H1 (cell line): ENCODE measurements around the gene CLIP4. TPM values are rescaled to one million over a fixed set of nuclear protein-coding genes. Genes with fewer than 3 reads are reported as not detected.

Source experiments
- JUN ChIP-seq: IDR thresholded peaks from 2 replicates; pipeline ENCODE4 v1.6.1; 2011; ENCODE audit warnings: low read depth, mild to moderate bottlenecking, improper control_type of control experiment, low read length
- NANOG ChIP-seq: IDR thresholded peaks from 2 replicates; pipeline ENCODE4 v1.6.1; 2011; ENCODE audit warnings: low read length, low read depth, mild to moderate bottlenecking, inconsistent platforms; ENCODE audit not compliant: insufficient read depth, poor library complexity, severe bottlenecking
- NRF1 ChIP-seq: IDR thresholded peaks from 2 replicates; pipeline ENCODE4 v1.6.1; 2011; ENCODE audit warnings: mild to moderate bottlenecking, low read depth, low read length, improper control_type of control experiment
- RXRA ChIP-seq: IDR thresholded peaks from 2 replicates; pipeline ENCODE4 v1.6.1; 2011; ENCODE audit warnings: low read depth, mild to moderate bottlenecking, low read length, moderate library complexity; ENCODE audit not compliant: insufficient read depth
- SIRT6 ChIP-seq: IDR thresholded peaks from one replicate; pipeline ENCODE4 v1.7.1; 2012; ENCODE audit warnings: low read length, inconsistent platforms
- TAF1 ChIP-seq: IDR thresholded peaks from 2 replicates; pipeline ENCODE4 v1.6.1; 2011; ENCODE audit warnings: mild to moderate bottlenecking, low read depth, low read length
- polyA plus RNA-seq, 7 experiments: library from polyadenylated mRNA; depleted of rRNA in 3 of 7; stranded (reverse) in 5 of 7; unstranded in 2 of 7; fragments of >200 nt in 5 of 7; fragments of 200-250 nt in 2 of 7; gene quantifications; 1 replicate in 5 of 7; 2 replicates in 1 of 7; 4 replicates in 1 of 7; pipeline versions ENCODE4 v1.2.1 to v1.2.3, GENCODE V29; 2011 to 2013; ENCODE audit warnings: missing spikeins in 2 of 7, mixed read lengths in 2 of 7
- total RNA-seq: library from RNA; stranded (reverse); fragmentation: NEBNext Ultra II Directional; extraction: Animal tissue kit (Norgen Biotek cat#: 25700); gene quantifications from 2 replicates; pipeline ENCODE4 v1.2.1, GENCODE V29; 2021
- TF ChIP-seq, protein P1 (sequence below): fragments of 300-600 bp; sonication (generic); IDR thresholded peaks from 2 replicates; pipeline ENCODE4 v1.7.1; 2012; ENCODE audit warnings: low read length, moderate library complexity, mild to moderate bottlenecking, inconsistent platforms; ENCODE audit not compliant: insufficient replicate concordance

CLIP4 gene
- total and polyA plus RNA-seq, 2 of the 8 experiments (the other 6 are each of a cell fraction or from before 2014, with no cell fraction given), result 0.08 to 0.09 TPM

- TF ChIP-seq, protein P1, sequence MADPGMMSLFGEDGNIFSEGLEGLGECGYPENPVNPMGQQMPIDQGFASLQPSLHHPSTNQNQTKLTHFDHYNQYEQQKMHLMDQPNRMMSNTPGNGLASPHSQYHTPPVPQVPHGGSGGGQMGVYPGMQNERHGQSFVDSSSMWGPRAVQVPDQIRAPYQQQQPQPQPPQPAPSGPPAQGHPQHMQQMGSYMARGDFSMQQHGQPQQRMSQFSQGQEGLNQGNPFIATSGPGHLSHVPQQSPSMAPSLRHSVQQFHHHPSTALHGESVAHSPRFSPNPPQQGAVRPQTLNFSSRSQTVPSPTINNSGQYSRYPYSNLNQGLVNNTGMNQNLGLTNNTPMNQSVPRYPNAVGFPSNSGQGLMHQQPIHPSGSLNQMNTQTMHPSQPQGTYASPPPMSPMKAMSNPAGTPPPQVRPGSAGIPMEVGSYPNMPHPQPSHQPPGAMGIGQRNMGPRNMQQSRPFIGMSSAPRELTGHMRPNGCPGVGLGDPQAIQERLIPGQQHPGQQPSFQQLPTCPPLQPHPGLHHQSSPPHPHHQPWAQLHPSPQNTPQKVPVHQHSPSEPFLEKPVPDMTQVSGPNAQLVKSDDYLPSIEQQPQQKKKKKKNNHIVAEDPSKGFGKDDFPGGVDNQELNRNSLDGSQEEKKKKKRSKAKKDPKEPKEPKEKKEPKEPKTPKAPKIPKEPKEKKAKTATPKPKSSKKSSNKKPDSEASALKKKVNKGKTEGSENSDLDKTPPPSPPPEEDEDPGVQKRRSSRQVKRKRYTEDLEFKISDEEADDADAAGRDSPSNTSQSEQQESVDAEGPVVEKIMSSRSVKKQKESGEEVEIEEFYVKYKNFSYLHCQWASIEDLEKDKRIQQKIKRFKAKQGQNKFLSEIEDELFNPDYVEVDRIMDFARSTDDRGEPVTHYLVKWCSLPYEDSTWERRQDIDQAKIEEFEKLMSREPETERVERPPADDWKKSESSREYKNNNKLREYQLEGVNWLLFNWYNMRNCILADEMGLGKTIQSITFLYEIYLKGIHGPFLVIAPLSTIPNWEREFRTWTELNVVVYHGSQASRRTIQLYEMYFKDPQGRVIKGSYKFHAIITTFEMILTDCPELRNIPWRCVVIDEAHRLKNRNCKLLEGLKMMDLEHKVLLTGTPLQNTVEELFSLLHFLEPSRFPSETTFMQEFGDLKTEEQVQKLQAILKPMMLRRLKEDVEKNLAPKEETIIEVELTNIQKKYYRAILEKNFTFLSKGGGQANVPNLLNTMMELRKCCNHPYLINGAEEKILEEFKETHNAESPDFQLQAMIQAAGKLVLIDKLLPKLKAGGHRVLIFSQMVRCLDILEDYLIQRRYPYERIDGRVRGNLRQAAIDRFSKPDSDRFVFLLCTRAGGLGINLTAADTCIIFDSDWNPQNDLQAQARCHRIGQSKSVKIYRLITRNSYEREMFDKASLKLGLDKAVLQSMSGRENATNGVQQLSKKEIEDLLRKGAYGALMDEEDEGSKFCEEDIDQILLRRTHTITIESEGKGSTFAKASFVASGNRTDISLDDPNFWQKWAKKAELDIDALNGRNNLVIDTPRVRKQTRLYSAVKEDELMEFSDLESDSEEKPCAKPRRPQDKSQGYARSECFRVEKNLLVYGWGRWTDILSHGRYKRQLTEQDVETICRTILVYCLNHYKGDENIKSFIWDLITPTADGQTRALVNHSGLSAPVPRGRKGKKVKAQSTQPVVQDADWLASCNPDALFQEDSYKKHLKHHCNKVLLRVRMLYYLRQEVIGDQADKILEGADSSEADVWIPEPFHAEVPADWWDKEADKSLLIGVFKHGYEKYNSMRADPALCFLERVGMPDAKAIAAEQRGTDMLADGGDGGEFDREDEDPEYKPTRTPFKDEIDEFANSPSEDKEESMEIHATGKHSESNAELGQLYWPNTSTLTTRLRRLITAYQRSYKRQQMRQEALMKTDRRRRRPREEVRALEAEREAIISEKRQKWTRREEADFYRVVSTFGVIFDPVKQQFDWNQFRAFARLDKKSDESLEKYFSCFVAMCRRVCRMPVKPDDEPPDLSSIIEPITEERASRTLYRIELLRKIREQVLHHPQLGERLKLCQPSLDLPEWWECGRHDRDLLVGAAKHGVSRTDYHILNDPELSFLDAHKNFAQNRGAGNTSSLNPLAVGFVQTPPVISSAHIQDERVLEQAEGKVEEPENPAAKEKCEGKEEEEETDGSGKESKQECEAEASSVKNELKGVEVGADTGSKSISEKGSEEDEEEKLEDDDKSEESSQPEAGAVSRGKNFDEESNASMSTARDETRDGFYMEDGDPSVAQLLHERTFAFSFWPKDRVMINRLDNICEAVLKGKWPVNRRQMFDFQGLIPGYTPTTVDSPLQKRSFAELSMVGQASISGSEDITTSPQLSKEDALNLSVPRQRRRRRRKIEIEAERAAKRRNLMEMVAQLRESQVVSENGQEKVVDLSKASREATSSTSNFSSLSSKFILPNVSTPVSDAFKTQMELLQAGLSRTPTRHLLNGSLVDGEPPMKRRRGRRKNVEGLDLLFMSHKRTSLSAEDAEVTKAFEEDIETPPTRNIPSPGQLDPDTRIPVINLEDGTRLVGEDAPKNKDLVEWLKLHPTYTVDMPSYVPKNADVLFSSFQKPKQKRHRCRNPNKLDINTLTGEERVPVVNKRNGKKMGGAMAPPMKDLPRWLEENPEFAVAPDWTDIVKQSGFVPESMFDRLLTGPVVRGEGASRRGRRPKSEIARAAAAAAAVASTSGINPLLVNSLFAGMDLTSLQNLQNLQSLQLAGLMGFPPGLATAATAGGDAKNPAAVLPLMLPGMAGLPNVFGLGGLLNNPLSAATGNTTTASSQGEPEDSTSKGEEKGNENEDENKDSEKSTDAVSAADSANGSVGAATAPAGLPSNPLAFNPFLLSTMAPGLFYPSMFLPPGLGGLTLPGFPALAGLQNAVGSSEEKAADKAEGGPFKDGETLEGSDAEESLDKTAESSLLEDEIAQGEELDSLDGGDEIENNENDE, result no peak
- no peak for TF ChIP-seq SIRT6
- no peak for TF ChIP-seq NRF1
- TF ChIP-seq JUN, result no peak
- no peak for TF ChIP-seq NANOG
- TF ChIP-seq TAF1, result no peak
- TF ChIP-seq RXRA, result no peak
- TF ChIP-seq, all 59 proteins: peak for 0
Observed at GRCh38 chr2:29143657-29144056, 28.4 kb downstream of the CLIP4 start (continued).
